ENCODE measurements around the gene MUC7. TPM values are rescaled to one million over a fixed set of nuclear protein-coding genes. Genes with fewer than 3 reads are reported as not detected.
A peak's percentile ranks its signal among the peaks of the same experiment; 100 is the strongest.

Gene MUC7
- total and polyA plus RNA-seq, 4 donors, result not detected

- DNase-seq (peak in 1 of 3 donors; percentile 8), ATAC-seq (ENCODE audit: insufficient read depth, low FRiP score) (no peak)
- TF ChIP-seq CTCF (IDR thresholded peaks at IDR 0.05; ENCODE audit: control extremely low read depth, extremely low read depth), result no peak
- H3K27ac ChIP-seq (ENCODE audit: low read depth in 1 of 2, low read length in 1 of 2), result no peak overlapping the region
- no peaks in the 10 kb centered on the region for H3K36me3 ChIP-seq (ENCODE audit: control insufficient read depth in 4 of 4, insufficient read depth in 4 of 4, low read length in 4 of 4)
- H3K9ac ChIP-seq (ENCODE audit: insufficient read depth in 1 of 2, low read length in 2 of 2), result no peak overlapping the region
- H3K27me3 ChIP-seq (ENCODE audit: control insufficient read depth in 3 of 3, insufficient read depth in 3 of 3, low read length in 2 of 3), result no peaks in the 10 kb centered on the region
- no peaks in the 10 kb centered on the region for H3K4me1 ChIP-seq (ENCODE audit: control insufficient read depth in 5 of 5, insufficient read depth in 5 of 5, low read length in 5 of 5)
- H3K9me3 ChIP-seq (ENCODE audit: control insufficient read depth in 4 of 4, insufficient read depth in 3 of 4, low read length in 3 of 4), result no peaks in the 10 kb centered on the region
- no peak overlapping the region for H3K4me3 ChIP-seq
- 83 to 86% methylated on average over 7 of the region's 7 CpGs for WGBS, 2 donors
Observed at GRCh38 chr4:70522626-70523025, 50.6 kb downstream of the MUC7 start.

GRCh38 chr4:70530997-70531396 lies 59.0 kb downstream of the MUC7 start:
- 70 to 71% methylated on average over 5 of the region's 5 CpGs for WGBS, 2 donors
- DNase-seq (no peak), ATAC-seq (ENCODE audit: insufficient read depth, low FRiP score) (no peak)
- Histone ChIP-seq H3K27me3 (ENCODE audit: control insufficient read depth in 3 of 3, insufficient read depth in 3 of 3, low read length in 2 of 3) (no peaks in the 10 kb centered on the region), H3K4me1 (ENCODE audit: control insufficient read depth in 5 of 5, insufficient read depth in 5 of 5, low read length in 5 of 5) (no peaks in the 10 kb centered on the region), H3K9ac (ENCODE audit: insufficient read depth in 1 of 2, low read length in 2 of 2) (no peak overlapping the region), H3K4me3 (no peak overlapping the region), H3K36me3 (ENCODE audit: control insufficient read depth in 4 of 4, insufficient read depth in 4 of 4, low read length in 4 of 4) (no peaks in the 10 kb centered on the region), H3K9me3 (ENCODE audit: control insufficient read depth in 4 of 4, insufficient read depth in 3 of 4, low read length in 3 of 4) (no peaks in the 10 kb centered on the region), H3K27ac (ENCODE audit: low read depth in 1 of 2, low read length in 1 of 2) (no peak overlapping the region)
- no peak for TF ChIP-seq CTCF (IDR thresholded peaks at IDR 0.05; ENCODE audit: control extremely low read depth, extremely low read depth)

GRCh38 chr4:70531981-70532380 lies 60.0 kb downstream of the MUC7 start:
- H3K9me3 ChIP-seq (ENCODE audit: control insufficient read depth in 4 of 4, insufficient read depth in 3 of 4, low read length in 3 of 4), result no peaks in the 10 kb centered on the region
- H3K27ac ChIP-seq (ENCODE audit: low read depth in 1 of 2, low read length in 1 of 2), result no peak overlapping the region
- no peak overlapping the region for H3K4me3 ChIP-seq
- TF ChIP-seq CTCF (IDR thresholded peaks at IDR 0.05; ENCODE audit: control extremely low read depth, extremely low read depth), result no peak
- H3K36me3 ChIP-seq (ENCODE audit: control insufficient read depth in 4 of 4, insufficient read depth in 4 of 4, low read length in 4 of 4), result no peaks in the 10 kb centered on the region
- H3K4me1 ChIP-seq (ENCODE audit: control insufficient read depth in 5 of 5, insufficient read depth in 5 of 5, low read length in 5 of 5), result no peaks in the 10 kb centered on the region
- H3K27me3 ChIP-seq (ENCODE audit: control insufficient read depth in 3 of 3, insufficient read depth in 3 of 3, low read length in 2 of 3), result no peaks in the 10 kb centered on the region
- ATAC-seq (ENCODE audit: insufficient read depth, low FRiP score), result no peak
- DNase-seq, result no peak
- no peak overlapping the region for H3K9ac ChIP-seq (ENCODE audit: insufficient read depth in 1 of 2, low read length in 2 of 2)
- WGBS, 2 donors, result 60 to 70% methylated on average over 2 of the region's 2 CpGs

Other genes with a start within 250 kb of the MUC7 start
- gene FDCSP, start 246.1 kb upstream of the MUC7 start, total RNA-seq, result 1 to 10 TPM in 1 of 2 donors, not detected in 1; 6.0 TPM
- gene FDCSP, start 246.1 kb upstream of the MUC7 start, polyA plus RNA-seq, result under 1 TPM in 1 of 2 donors, not detected in 1; 0.87 TPM
- not detected for gene CSN3, start 229.6 kb upstream of the MUC7 start, total RNA-seq
- not detected for gene CSN3, start 229.6 kb upstream of the MUC7 start, polyA plus RNA-seq
- not detected for gene CABS1, start 137.2 kb upstream of the MUC7 start, total RNA-seq
- gene CABS1, start 137.2 kb upstream of the MUC7 start, polyA plus RNA-seq, result not detected
- gene SMR3A, start 111.4 kb upstream of the MUC7 start, total RNA-seq, result not detected
- gene SMR3A, start 111.4 kb upstream of the MUC7 start, polyA plus RNA-seq, result not detected
- not detected for gene SMR3B, start 89.1 kb upstream of the MUC7 start, total RNA-seq
- gene SMR3B, start 89.1 kb upstream of the MUC7 start, polyA plus RNA-seq, result not detected
- not detected for gene OPRPN, start 74.3 kb upstream of the MUC7 start, total RNA-seq
- not detected for gene OPRPN, start 74.3 kb upstream of the MUC7 start, polyA plus RNA-seq
- gene AMTN, start 46.4 kb downstream of the MUC7 start, total RNA-seq, result under 1 TPM in 1 of 2 donors, not detected in 1; 0.51 TPM
- gene AMTN, start 46.4 kb downstream of the MUC7 start, polyA plus RNA-seq, result not detected
- gene AMBN, start 120.1 kb downstream of the MUC7 start, total RNA-seq, result not detected
- not detected for gene AMBN, start 120.1 kb downstream of the MUC7 start, polyA plus RNA-seq
- gene ENAM, start 156.5 kb downstream of the MUC7 start, total RNA-seq, result under 1 TPM; 0.11 to 0.28 TPM
- under 1 TPM; 0.06 TPM for gene ENAM, start 156.5 kb downstream of the MUC7 start, polyA plus RNA-seq
- gene JCHAIN, start 194.3 kb downstream of the MUC7 start, total RNA-seq, result 100 to 1,000 TPM; 131 to 276 TPM
- gene JCHAIN, start 194.3 kb downstream of the MUC7 start, polyA plus RNA-seq, result 10 to 100 TPM; 18.3 to 91.8 TPM
- 10 to 100 TPM; 20.1 to 25.8 TPM for gene UTP3, start 216.3 kb downstream of the MUC7 start, total RNA-seq
- gene UTP3, start 216.3 kb downstream of the MUC7 start, polyA plus RNA-seq, result 10 to 100 TPM; 30.5 to 32.0 TPM
- 100 to 1,000 TPM in 1 of 2 donors, 10 to 100 TPM in 1; 61.5 to 122 TPM for gene RUFY3, start 249.8 kb downstream of the MUC7 start, total RNA-seq
- gene RUFY3, start 249.8 kb downstream of the MUC7 start, polyA plus RNA-seq, result 10 to 100 TPM; 17.2 to 25.0 TPM